H9 (cell line): Measurements from ENCODE around the gene NOS1AP. TPM values are rescaled to one million over a fixed set of nuclear protein-coding genes. Genes with fewer than 3 reads are reported as not detected.

Source experiments
- DNase-seq: peaks from one replicate; pipeline ENCODE4 v3.0.0-alpha.2; 2017
- H2AFZ ChIP-seq: one replicate; pipeline ENCODE4 v1.6.1; 2013; ENCODE audit warnings: mild to moderate bottlenecking, low read length, control low read depth, moderate library complexity
- H2AK5ac ChIP-seq: 2 replicates; pipeline ENCODE4 v1.6.1; 2013; ENCODE audit warnings: low read length, control low read depth, mixed read lengths; ENCODE audit not compliant: insufficient read length
- H2BK120ac ChIP-seq: one replicate; pipeline ENCODE4 v1.6.1; 2013; ENCODE audit warnings: low read depth, mild to moderate bottlenecking, low read length, control low read depth, inconsistent platforms; ENCODE audit not compliant: poor library complexity, severe bottlenecking
- H2BK12ac ChIP-seq: 2 replicates; pipeline ENCODE4 v1.6.1; 2013; ENCODE audit warnings: low read length, control low read depth, mixed read lengths, low read depth; ENCODE audit not compliant: insufficient read length
- H2BK15ac ChIP-seq: 2 replicates; pipeline ENCODE4 v1.6.1; 2013; ENCODE audit warnings: low read depth, low read length, control low read depth
- H2BK20ac ChIP-seq: one replicate; pipeline ENCODE4 v1.6.1; 2013; ENCODE audit warnings: low read depth, mild to moderate bottlenecking, low read length, control low read depth, inconsistent platforms; ENCODE audit not compliant: poor library complexity, severe bottlenecking
- H2BK5ac ChIP-seq: 2 replicates; pipeline ENCODE4 v1.6.1; 2013; ENCODE audit warnings: low read length, control low read depth, mixed read lengths; ENCODE audit not compliant: insufficient read length
- H3K14ac ChIP-seq: 2 replicates; pipeline ENCODE4 v1.6.1; 2013; ENCODE audit warnings: low read length, control low read depth; ENCODE audit not compliant: insufficient read depth
- H3K18ac ChIP-seq: 2 replicates; pipeline ENCODE4 v1.6.1; 2013; ENCODE audit warnings: low read depth, mild to moderate bottlenecking, mixed read lengths, low read length, control low read depth; ENCODE audit not compliant: insufficient read length
- H3K23ac ChIP-seq: 2 replicates; pipeline ENCODE4 v1.6.1; 2013; ENCODE audit warnings: low read length, control low read depth, mixed read lengths, low read depth; ENCODE audit not compliant: insufficient read length
- H3K23me2 ChIP-seq: 2 replicates; pipeline ENCODE4 v1.6.1; 2013; ENCODE audit warnings: low read depth, mild to moderate bottlenecking, mixed read lengths, low read length, control low read depth; ENCODE audit not compliant: insufficient read length, poor library complexity, severe bottlenecking
- H3K27ac ChIP-seq: 2 replicates; pipeline ENCODE4 v1.5.1; 2013; ENCODE audit warnings: low read length, control low read depth, mixed read lengths, low read depth; ENCODE audit not compliant: insufficient read length
- H3K27me3 ChIP-seq: 2 replicates; pipeline ENCODE4 v1.6.1; 2013; ENCODE audit warnings: low read length, control low read depth, inconsistent platforms; ENCODE audit not compliant: insufficient read depth
- H3K4ac ChIP-seq: 2 replicates; pipeline ENCODE4 v1.6.1; 2013; ENCODE audit warnings: low read depth, mild to moderate bottlenecking, control low read depth, inconsistent platforms, low read length, moderate library complexity
- H3K4me1 ChIP-seq: 2 replicates; pipeline ENCODE4 v1.6.1; 2013; ENCODE audit warnings: low read length, control low read depth, inconsistent platforms; ENCODE audit not compliant: insufficient read depth
- H3K4me2 ChIP-seq: 2 replicates; pipeline ENCODE4 v1.6.1; 2013; ENCODE audit warnings: low read length, control low read depth, mixed read lengths; ENCODE audit not compliant: insufficient read length, insufficient read depth
- H3K56ac ChIP-seq: 2 replicates; pipeline ENCODE4 v1.6.1; 2013; ENCODE audit warnings: low read depth, mild to moderate bottlenecking, mixed read lengths, low read length, control low read depth; ENCODE audit not compliant: insufficient read length
- H3K79me1 ChIP-seq: 2 replicates; pipeline ENCODE4 v1.6.1; 2013; ENCODE audit warnings: low read depth, mild to moderate bottlenecking, moderate library complexity, low read length, control low read depth, inconsistent platforms; ENCODE audit not compliant: insufficient read depth, poor library complexity, severe bottlenecking
- H3K79me2 ChIP-seq: 2 replicates; pipeline ENCODE4 v1.6.1; 2013; ENCODE audit warnings: low read length, control low read depth, inconsistent platforms; ENCODE audit not compliant: insufficient read depth
- H3K9ac ChIP-seq: 2 replicates; pipeline ENCODE4 v1.6.1; 2013; ENCODE audit warnings: low read length, control low read depth, mixed read lengths; ENCODE audit not compliant: insufficient read length; ENCODE audit errors: extremely low read depth
- H3K9me3 ChIP-seq: one replicate; pipeline ENCODE4 v1.6.1; 2013; ENCODE audit warnings: low read depth, low read length, inconsistent platforms; ENCODE audit not compliant: control insufficient read depth
- H3T11ph ChIP-seq: one replicate; pipeline ENCODE4 v1.6.1; 2013; ENCODE audit warnings: mild to moderate bottlenecking, low read length, control low read depth, inconsistent platforms
- H4K20me1 ChIP-seq: one replicate; pipeline ENCODE4 v1.6.1; 2013; ENCODE audit not compliant: control insufficient read depth, insufficient read length, insufficient read depth
- H4K5ac ChIP-seq: 2 replicates; pipeline ENCODE4 v1.6.1; 2013; ENCODE audit warnings: low read depth, mild to moderate bottlenecking, mixed read lengths, low read length, control low read depth; ENCODE audit not compliant: insufficient read length
- H4K8ac ChIP-seq: replicated peaks from 2 replicates; pipeline ENCODE4 v1.6.1; 2013; ENCODE audit warnings: low read length, control low read depth, mixed read lengths, low read depth; ENCODE audit not compliant: insufficient read length
- H4K91ac ChIP-seq: 2 replicates; pipeline ENCODE4 v1.6.1; 2013; ENCODE audit warnings: low read depth, mild to moderate bottlenecking, moderate library complexity, mixed read lengths, low read length, control low read depth; ENCODE audit not compliant: insufficient read length
- H3K27ac Mint-ChIP-seq, 3 experiments: 2 replicates in 2 of 3; 3 replicates in 1 of 3; pipeline ENCODE4 v1.8.0; 2020 to 2021; ENCODE audit warnings: mixed read lengths in 3 of 3, mild to moderate bottlenecking in 1 of 3, moderate library complexity in 1 of 3
- H3K27me3 Mint-ChIP-seq: 2 replicates; pipeline ENCODE4 v1.8.0; 2021; ENCODE audit warnings: low read depth, mild to moderate bottlenecking, moderate library complexity, mixed read lengths
- H3K36me3 Mint-ChIP-seq, 3 experiments: 2 replicates in 2 of 3; 3 replicates in 1 of 3; pipeline ENCODE4 v1.8.0; 2020 to 2021; ENCODE audit warnings: low read depth in 3 of 3, mixed read lengths in 3 of 3; ENCODE audit not compliant: insufficient read depth in 1 of 3
- H3K4me1 Mint-ChIP-seq, 2 experiments: 2 replicates each; pipeline ENCODE4 v1.8.0; 2020; ENCODE audit warnings: mixed read lengths in 2 of 2
- H3K4me3 Mint-ChIP-seq, 2 experiments: 2 replicates in 1 of 2; 3 replicates in 1 of 2; pipeline ENCODE4 v1.8.0; 2020 to 2021; ENCODE audit warnings: mild to moderate bottlenecking in 2 of 2, mixed read lengths in 2 of 2, moderate library complexity in 1 of 2
- H3K9me3 Mint-ChIP-seq, 2 experiments: 2 replicates in 1 of 2; 3 replicates in 1 of 2; pipeline ENCODE4 v1.8.0; 2020; ENCODE audit warnings: mild to moderate bottlenecking in 2 of 2, mixed read lengths in 2 of 2, moderate library complexity in 1 of 2
- CTCF ChIP-seq: fragments of 200-600 bp; sonication (generic); conservative IDR thresholded peaks from 3 replicates; pipeline ENCODE4 v1.8.0; 2021; ENCODE audit warnings: antibody characterized with exemption, mild to moderate bottlenecking
- WGBS: extraction: QIAGEN DNeasy Blood & Tissue Kit; methylation state at CpG from one replicate; pipeline ENCODE4 v1.1.7; 2013; ENCODE audit warnings: missing lambda C conversion rate, low lambda C conversion rate, mixed read lengths; ENCODE audit not compliant: insufficient read length; ENCODE audit errors: extremely low coverage; 5-methylcytosine and 5-hydroxymethylcytosine counted together
- total RNA-seq: library from RNA; stranded (reverse); gene quantifications from 2 replicates; pipeline ENCODE4 v1.2.1, GENCODE V29; 2021

NOS1AP gene
- total RNA-seq, 1 experiment from 2014 or later: 8.4 TPM

- no CpG with 5 or more reads among the region's 9 CpGs for WGBS
- no peaks in the 10 kb centered on the region for H3K9me3 Mint-ChIP-seq
- H3K27ac ChIP-seq: no peak overlapping the region
These were observed 48.6 kb downstream of the NOS1AP start for GRCh38 chr1:162118063-162118462.

More at GRCh38 chr1:162118063-162118462, 48.6 kb downstream of the NOS1AP start:
- DNase-seq: no peak
- Histone ChIP-seq H4K91ac (no peak overlapping the region), H3K79me1 (no peaks in the 10 kb centered on the region), H2BK12ac (no peak overlapping the region), H4K8ac (no peak overlapping the region), H3K79me2 (no peaks in the 10 kb centered on the region), H2BK120ac (no peak overlapping the region), H2AFZ (no peak overlapping the region), H3K56ac (no peak overlapping the region), H2AK5ac (no peak overlapping the region), H4K20me1 (no peaks in the 10 kb centered on the region), H3K4me2 (no peak overlapping the region), H3K23me2 (no peaks in the 10 kb centered on the region), H2BK5ac (no peak overlapping the region), H3T11ph (no peak overlapping the region), H3K14ac (no peak overlapping the region), H3K23ac (no peak overlapping the region), H3K4me1 (no peaks in the 10 kb centered on the region), H3K9me3 (no peaks in the 10 kb centered on the region), H2BK15ac (no peak overlapping the region), H3K18ac (no peak overlapping the region), H4K5ac (no peak overlapping the region), H3K27me3 (no peaks in the 10 kb centered on the region), H2BK20ac (no peak overlapping the region), H3K9ac (no peak overlapping the region), H3K4ac (no peak overlapping the region)
- H3K27ac Mint-ChIP-seq: 0 out of 7 replicates have a peak overlapping the region, but pooled peaks of 1 of the 3 experiments have one; percentile 9
- H3K36me3 Mint-ChIP-seq: no peaks in the 10 kb centered on the region
- no peak for TF ChIP-seq CTCF
- H3K27me3 Mint-ChIP-seq: no peaks in the 10 kb centered on the region
- H3K4me3 Mint-ChIP-seq: no peak overlapping the region
- H3K4me1 Mint-ChIP-seq: peaks cover 11 to 16% of the 10 kb centered on the region in 2 experiments
